ENCODE results near the gene B3GAT1.

B3GAT1 gene

GRCh38 chr11:134380229-134380628 lies 31.8 kb downstream of the B3GAT1 start:
- no peak overlapping the region for H3K27ac Mint-ChIP-seq
- no peaks in the 10 kb centered on the region for H3K36me3 Mint-ChIP-seq
- peaks cover 4% of the 10 kb centered on the region for H3K27me3 Mint-ChIP-seq
- no peaks in the 10 kb centered on the region for H3K9me3 Mint-ChIP-seq
- no peaks in the 10 kb centered on the region for H3K4me1 Mint-ChIP-seq
- no peak overlapping the region for H3K4me3 Mint-ChIP-seq

- no peaks in the 10 kb centered on the region for H3K4me1 Mint-ChIP-seq
- H3K4me3 Mint-ChIP-seq = no peak overlapping the region
- no peaks in the 10 kb centered on the region for H3K36me3 Mint-ChIP-seq
- H3K27me3 Mint-ChIP-seq = no peaks in the 10 kb centered on the region
- no peak overlapping the region for H3K27ac Mint-ChIP-seq
- H3K9me3 Mint-ChIP-seq = no peaks in the 10 kb centered on the region
These were observed 32.8 kb downstream of the B3GAT1 start for GRCh38 chr11:134379241-134379640.

- Mint-ChIP-seq H3K36me3 (no peaks in the 10 kb centered on the region), H3K27me3 (no peaks in the 10 kb centered on the region), H3K9me3 (no peaks in the 10 kb centered on the region), H3K4me3 (no peak overlapping the region), H3K27ac (no peak overlapping the region), H3K4me1 (no peaks in the 10 kb centered on the region)
These were observed 34.2 kb downstream of the B3GAT1 start for GRCh38 chr11:134377876-134378275.

DNA sequence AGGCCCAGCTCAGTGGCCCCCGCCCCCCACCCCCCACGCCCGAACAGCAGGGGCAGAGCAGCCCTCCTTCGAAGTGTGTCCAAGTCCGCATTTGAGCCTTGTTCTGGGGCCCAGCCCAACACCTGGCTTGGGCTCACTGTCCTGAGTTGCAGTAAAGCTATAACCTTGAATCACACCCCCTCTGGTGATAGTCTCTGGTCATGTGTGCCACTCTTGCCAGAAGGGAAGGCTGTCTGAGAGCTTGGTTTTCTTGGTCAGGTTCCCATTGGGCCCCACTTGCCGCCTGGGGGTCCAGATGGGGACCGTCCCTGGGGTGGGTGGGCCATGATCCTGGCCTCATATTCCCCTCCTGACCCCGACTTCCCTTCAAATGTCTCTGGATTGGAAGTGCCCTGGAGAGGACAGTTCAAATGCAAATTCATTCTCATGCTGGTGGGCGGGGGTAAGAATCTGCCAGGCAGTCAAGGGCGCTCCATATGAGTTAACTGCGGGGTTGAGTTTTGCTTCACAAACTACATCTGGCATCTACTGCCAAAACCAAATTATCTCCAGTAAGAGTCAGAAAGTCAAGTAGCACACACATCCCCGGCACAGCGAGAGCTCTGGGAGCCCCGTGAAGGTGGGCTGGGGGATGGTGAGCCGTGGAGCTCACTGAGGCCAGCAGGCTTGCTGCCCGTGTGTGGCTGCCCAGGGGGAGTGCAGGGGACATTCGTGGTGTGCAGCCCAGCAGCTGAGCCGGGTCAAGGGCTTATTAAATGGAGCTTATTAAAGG lies 35.7 kb downstream of the B3GAT1 start:
- H3K9me3 Mint-ChIP-seq = no peaks in the 10 kb centered on the region
- H3K36me3 Mint-ChIP-seq = no peaks in the 10 kb centered on the region

GRCh38 chr11:134374891-134375550 lies 37.0 kb downstream of the B3GAT1 start:
- H3K27ac Mint-ChIP-seq = no peak overlapping the region
- no peaks in the 10 kb centered on the region for H3K36me3 Mint-ChIP-seq
- no peak overlapping the region for H3K4me3 Mint-ChIP-seq
- no peaks in the 10 kb centered on the region for H3K9me3 Mint-ChIP-seq
- H3K4me1 Mint-ChIP-seq = no peaks in the 10 kb centered on the region
- H3K27me3 Mint-ChIP-seq = no peaks in the 10 kb centered on the region

More for the DNA sequence above, 35.7 kb downstream of the B3GAT1 start:
- Mint-ChIP-seq H3K4me3 (no peak overlapping the region), H3K4me1 (no peaks in the 10 kb centered on the region), H3K27ac (no peak overlapping the region), H3K27me3 (no peaks in the 10 kb centered on the region)

- Mint-ChIP-seq H3K9me3 (no peaks in the 10 kb centered on the region), H3K36me3 (no peaks in the 10 kb centered on the region), H3K27me3 (no peaks in the 10 kb centered on the region), H3K4me3 (no peak overlapping the region), H3K4me1 (no peaks in the 10 kb centered on the region), H3K27ac (no peak overlapping the region)
These were observed 37.9 kb downstream of the B3GAT1 start for GRCh38 chr11:134374171-134374570.

- H3K9me3 Mint-ChIP-seq = no peaks in the 10 kb centered on the region
- H3K27ac Mint-ChIP-seq = no peak overlapping the region
- H3K36me3 Mint-ChIP-seq = no peaks in the 10 kb centered on the region
- no peaks in the 10 kb centered on the region for H3K27me3 Mint-ChIP-seq
- no peak overlapping the region for H3K4me3 Mint-ChIP-seq
- H3K4me1 Mint-ChIP-seq = no peaks in the 10 kb centered on the region
These were observed 38.4 kb downstream of the B3GAT1 start for GRCh38 chr11:134373591-134374052.

- Mint-ChIP-seq H3K27me3 (no peaks in the 10 kb centered on the region), H3K4me1 (no peaks in the 10 kb centered on the region), H3K4me3 (no peak overlapping the region), H3K27ac (no peak overlapping the region), H3K9me3 (no peaks in the 10 kb centered on the region), H3K36me3 (no peaks in the 10 kb centered on the region)
These were observed 39.1 kb downstream of the B3GAT1 start for GRCh38 chr11:134372961-134373360.

- Mint-ChIP-seq H3K9me3 (no peaks in the 10 kb centered on the region), H3K4me1 (no peaks in the 10 kb centered on the region), H3K36me3 (no peaks in the 10 kb centered on the region), H3K4me3 (no peak overlapping the region), H3K27me3 (no peaks in the 10 kb centered on the region), H3K27ac (no peak overlapping the region)
These were observed 39.5 kb downstream of the B3GAT1 start for GRCh38 chr11:134372536-134372935.

DNA sequence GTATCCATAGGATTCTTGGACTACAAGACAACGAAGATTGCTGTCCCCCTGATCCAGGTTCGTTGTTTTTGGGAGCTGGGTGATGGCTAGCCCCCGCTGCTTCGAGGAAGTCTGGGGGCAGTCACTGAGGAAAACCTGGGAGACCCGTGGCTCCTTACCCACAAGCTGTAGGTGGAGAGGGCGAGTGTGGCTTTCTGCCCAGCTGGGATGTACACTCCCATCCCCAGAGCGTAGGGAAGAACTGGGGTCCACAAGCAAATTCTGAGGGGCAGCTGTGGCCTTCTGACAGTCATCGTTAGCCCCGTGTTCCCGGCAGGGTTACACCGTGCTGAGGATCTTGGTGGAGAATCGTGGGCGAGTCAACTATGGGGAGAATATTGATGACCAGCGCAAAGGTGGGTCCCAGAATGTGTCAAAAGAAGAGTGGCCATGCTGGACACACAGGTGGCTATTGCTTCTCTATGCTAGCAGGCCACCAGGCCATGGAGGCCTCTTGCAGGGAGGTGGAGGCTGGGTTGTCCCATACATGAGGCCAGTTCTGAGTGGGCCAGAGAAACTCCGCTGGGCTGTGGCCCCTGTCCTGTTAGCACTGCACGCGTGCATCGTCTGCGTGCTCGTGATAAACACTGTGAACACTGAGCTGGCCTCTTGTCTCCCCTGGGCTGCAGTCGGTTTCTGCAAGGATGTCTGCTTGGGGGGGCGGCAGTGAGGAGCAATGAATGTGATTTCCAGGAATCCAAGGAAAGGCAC lies 40.4 kb downstream of the B3GAT1 start:
- Mint-ChIP-seq H3K27me3 (no peaks in the 10 kb centered on the region), H3K4me3 (no peak overlapping the region), H3K36me3 (no peaks in the 10 kb centered on the region), H3K27ac (no peak overlapping the region), H3K9me3 (no peaks in the 10 kb centered on the region), H3K4me1 (no peaks in the 10 kb centered on the region)

DNA sequence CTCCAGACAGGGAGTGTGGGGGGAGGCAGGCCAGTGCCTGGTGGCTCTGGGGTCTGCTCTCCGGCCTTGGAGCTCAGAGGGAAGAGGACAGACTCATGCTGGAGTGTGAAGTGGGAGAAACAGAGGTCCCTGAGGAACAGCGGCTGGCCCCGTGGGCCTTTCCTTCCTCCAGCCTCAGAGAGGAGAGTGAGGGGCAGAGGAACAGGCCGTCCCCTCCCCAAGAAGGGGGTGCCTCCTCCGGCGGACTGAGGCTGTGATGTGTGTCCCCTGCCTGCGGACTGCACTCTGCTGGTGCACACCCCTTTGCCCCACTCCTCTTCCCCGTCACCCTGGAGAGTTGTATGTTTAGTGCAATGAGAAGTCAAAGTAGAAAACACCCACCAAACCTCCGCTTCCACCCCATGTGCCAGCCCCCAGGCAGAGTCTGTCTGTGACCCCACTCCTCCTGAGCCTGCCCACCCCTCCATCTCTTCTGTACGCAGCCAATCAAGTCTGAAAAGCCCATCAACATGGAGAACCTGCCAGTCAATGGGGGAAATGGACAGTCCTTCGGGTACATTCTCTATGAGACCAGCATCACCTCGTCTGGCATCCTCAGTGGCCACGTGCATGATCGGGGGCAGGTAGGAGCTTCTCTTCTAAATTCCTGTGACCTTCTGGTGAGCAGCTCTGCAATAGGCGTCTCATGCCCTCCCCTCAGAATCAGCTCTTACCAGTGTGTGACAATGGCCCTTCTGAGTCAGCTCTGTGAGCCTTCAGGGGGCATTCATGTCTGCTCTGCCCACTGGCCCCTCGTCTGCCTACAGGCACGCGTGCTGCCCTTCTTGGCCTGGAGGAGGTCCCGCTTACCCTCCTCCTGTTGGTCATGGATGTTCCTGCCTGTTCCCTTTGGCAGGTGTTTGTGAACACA lies 41.3 kb downstream of the B3GAT1 start:
- Mint-ChIP-seq H3K4me1 (no peaks in the 10 kb centered on the region), H3K27ac (no peak overlapping the region), H3K36me3 (no peaks in the 10 kb centered on the region), H3K27me3 (no peaks in the 10 kb centered on the region), H3K4me3 (no peak overlapping the region), H3K9me3 (no peaks in the 10 kb centered on the region)

- Mint-ChIP-seq H3K27ac (no peak overlapping the region), H3K27me3 (no peaks in the 10 kb centered on the region), H3K36me3 (no peaks in the 10 kb centered on the region), H3K4me3 (no peak overlapping the region), H3K4me1 (no peaks in the 10 kb centered on the region), H3K9me3 (no peaks in the 10 kb centered on the region)
These were observed 42.2 kb downstream of the B3GAT1 start for GRCh38 chr11:134369656-134370525.

DNA sequence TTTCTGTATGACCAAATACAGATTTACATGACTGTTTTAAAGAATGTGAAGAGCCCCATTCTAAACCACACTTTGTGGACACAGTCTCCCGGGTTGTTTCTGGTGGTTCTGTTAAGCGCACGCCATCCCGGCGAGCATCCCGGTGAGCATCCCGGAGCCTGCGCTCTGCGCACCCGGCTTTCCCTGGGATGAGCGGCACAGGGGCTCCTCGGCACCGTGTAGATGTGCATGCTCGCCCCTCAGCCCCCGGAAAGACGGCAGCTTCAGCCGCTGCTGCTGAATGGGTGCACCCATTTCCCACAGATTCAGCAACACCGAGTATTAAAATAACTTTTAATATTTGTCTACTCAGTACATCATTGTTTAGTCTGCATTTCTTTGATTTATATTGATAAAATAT lies 44.3 kb downstream of the B3GAT1 start:
- Mint-ChIP-seq H3K36me3 (no peaks in the 10 kb centered on the region), H3K9me3 (no peaks in the 10 kb centered on the region)

DNA sequence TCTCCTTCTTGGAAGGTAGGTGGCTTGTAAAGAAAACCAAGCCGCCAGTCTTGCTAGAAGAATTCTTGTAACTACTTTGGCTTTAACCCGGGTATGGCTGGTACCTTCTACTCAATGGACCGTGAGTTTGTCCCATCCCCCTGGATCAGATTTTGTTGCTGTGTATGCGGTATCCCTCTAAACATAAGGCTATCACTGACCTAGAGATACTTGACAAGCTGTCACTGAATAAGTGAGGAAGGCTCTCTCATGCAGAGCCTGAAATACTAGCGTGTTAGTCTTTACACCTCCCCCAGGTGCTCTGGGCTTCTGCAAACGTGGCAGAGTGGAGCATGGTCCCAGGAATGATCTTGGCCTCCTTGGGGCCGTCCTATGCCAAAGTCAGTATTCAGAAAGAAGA lies 45.8 kb downstream of the B3GAT1 start:
- no peak overlapping the region for H3K27ac Mint-ChIP-seq
- H3K9me3 Mint-ChIP-seq = no peaks in the 10 kb centered on the region
- peaks cover 9% of the 10 kb centered on the region for H3K4me1 Mint-ChIP-seq
- H3K27me3 Mint-ChIP-seq = no peaks in the 10 kb centered on the region
- no peak overlapping the region for H3K4me3 Mint-ChIP-seq
- no peaks in the 10 kb centered on the region for H3K36me3 Mint-ChIP-seq

More for the DNA sequence above, 44.3 kb downstream of the B3GAT1 start:
- no peaks in the 10 kb centered on the region for H3K27me3 Mint-ChIP-seq
- H3K4me3 Mint-ChIP-seq = no peak overlapping the region
- H3K27ac Mint-ChIP-seq = no peak overlapping the region
- H3K4me1 Mint-ChIP-seq = no peaks in the 10 kb centered on the region

Data from activated naive CD4-positive, alpha-beta T cell treated with anti-CD3 and anti-CD28 coated beads, Interleukin-2, amount 50 U/mL, for 24 hours (primary cell).